Thoracic aorta (tissue), 2 donors: ENCODE data around the gene SERPINH1. TPM values are rescaled to one million over a fixed set of nuclear protein-coding genes. Genes with fewer than 3 reads are reported as not detected.

Source experiments
- ATAC-seq: fragments of 150-250 bp; one replicate; pipeline ENCODE4 v1.8.0; 2017; ENCODE audit warnings: low read depth; ENCODE audit not compliant: insufficient number of reproducible peaks, low FRiP score
- DNase-seq: peaks from one replicate; pipeline ENCODE4 v3.0.0-alpha.2; 2020; ENCODE audit warnings: low spot score
- H3K27ac ChIP-seq, 2 donors: fragments of 200-600 bp; sonication (generic); 1 replicate in 1 of 2; 2 replicates in 1 of 2; pipeline ENCODE4 v1.5.1; 2016; ENCODE audit warnings: mild to moderate bottlenecking in 2 of 2, moderate library complexity in 2 of 2
- H3K27me3 ChIP-seq: fragments of 200-600 bp; sonication (generic); replicated peaks from 2 replicates; pipeline ENCODE4 v1.6.0; 2016; ENCODE audit warnings: mild to moderate bottlenecking; ENCODE audit not compliant: insufficient read depth
- H3K36me3 ChIP-seq: fragments of 200-600 bp; sonication (generic); one replicate; pipeline ENCODE4 v1.5.1; 2016
- H3K4me1 ChIP-seq, 2 donors: fragments of 200-600 bp; sonication (generic); 1 replicate in 1 of 2; 2 replicates in 1 of 2; pipeline versions ENCODE4 v1.5.1 to v1.6.0; 2016; ENCODE audit warnings: low read depth in 2 of 2, mild to moderate bottlenecking in 1 of 2; ENCODE audit not compliant: control insufficient read depth in 1 of 2
- H3K4me3 ChIP-seq: fragments of 200-600 bp; sonication (generic); 2 replicates; pipeline ENCODE4 v1.5.1; 2016; ENCODE audit warnings: mild to moderate bottlenecking
- H3K9me3 ChIP-seq: fragments of 200-600 bp; sonication (generic); 2 replicates; pipeline ENCODE4 v1.5.1; 2016
- total RNA-seq, 2 donors: library from RNA; depleted of rRNA; stranded (reverse); fragments of >200 nt; gene quantifications; one replicate each; pipeline versions ENCODE4 v1.1.0 to v1.2.3, GENCODE V29; 2016
- TF ChIP-seq, protein P1 (sequence below): fragments of 200-600 bp; sonication (generic); IDR thresholded peaks from one replicate; pipeline ENCODE4 v1.5.1; 2019; ENCODE audit warnings: antibody characterized with exemption

The SERPINH1 gene
- total RNA-seq, 2 donors from 2014 or later, result 367 to 480 TPM

- no peaks in the 10 kb centered on the region for H3K9me3 ChIP-seq
- no peak overlapping the region for H3K27ac ChIP-seq
- ATAC-seq, result no peak
- H3K27me3 ChIP-seq, result no peaks in the 10 kb centered on the region
- TF ChIP-seq, protein P1, sequence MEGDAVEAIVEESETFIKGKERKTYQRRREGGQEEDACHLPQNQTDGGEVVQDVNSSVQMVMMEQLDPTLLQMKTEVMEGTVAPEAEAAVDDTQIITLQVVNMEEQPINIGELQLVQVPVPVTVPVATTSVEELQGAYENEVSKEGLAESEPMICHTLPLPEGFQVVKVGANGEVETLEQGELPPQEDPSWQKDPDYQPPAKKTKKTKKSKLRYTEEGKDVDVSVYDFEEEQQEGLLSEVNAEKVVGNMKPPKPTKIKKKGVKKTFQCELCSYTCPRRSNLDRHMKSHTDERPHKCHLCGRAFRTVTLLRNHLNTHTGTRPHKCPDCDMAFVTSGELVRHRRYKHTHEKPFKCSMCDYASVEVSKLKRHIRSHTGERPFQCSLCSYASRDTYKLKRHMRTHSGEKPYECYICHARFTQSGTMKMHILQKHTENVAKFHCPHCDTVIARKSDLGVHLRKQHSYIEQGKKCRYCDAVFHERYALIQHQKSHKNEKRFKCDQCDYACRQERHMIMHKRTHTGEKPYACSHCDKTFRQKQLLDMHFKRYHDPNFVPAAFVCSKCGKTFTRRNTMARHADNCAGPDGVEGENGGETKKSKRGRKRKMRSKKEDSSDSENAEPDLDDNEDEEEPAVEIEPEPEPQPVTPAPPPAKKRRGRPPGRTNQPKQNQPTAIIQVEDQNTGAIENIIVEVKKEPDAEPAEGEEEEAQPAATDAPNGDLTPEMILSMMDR, result no peak
- no peaks in the 10 kb centered on the region for H3K36me3 ChIP-seq
- H3K4me1 ChIP-seq, result peaks cover 0 to 3% of the 10 kb centered on the region in 2 donors
- H3K4me3 ChIP-seq, result no peak overlapping the region
- no peak for DNase-seq
Observed at GRCh38 chr11:75598264-75598663, 36.2 kb downstream of the SERPINH1 start.

- H3K4me1 ChIP-seq, result peaks cover 0 to 9% of the 10 kb centered on the region in 2 donors
- H3K27me3 ChIP-seq, result no peaks in the 10 kb centered on the region
- TF ChIP-seq, protein P1, result no peak
- H3K27ac ChIP-seq, result no peak overlapping the region
- H3K9me3 ChIP-seq, result no peaks in the 10 kb centered on the region
- H3K36me3 ChIP-seq, result no peaks in the 10 kb centered on the region
- DNase-seq (no peak), ATAC-seq (no peak)
- no peak overlapping the region for H3K4me3 ChIP-seq
Observed at GRCh38 chr11:75598900-75599299, 36.8 kb downstream of the SERPINH1 start.

DNA sequence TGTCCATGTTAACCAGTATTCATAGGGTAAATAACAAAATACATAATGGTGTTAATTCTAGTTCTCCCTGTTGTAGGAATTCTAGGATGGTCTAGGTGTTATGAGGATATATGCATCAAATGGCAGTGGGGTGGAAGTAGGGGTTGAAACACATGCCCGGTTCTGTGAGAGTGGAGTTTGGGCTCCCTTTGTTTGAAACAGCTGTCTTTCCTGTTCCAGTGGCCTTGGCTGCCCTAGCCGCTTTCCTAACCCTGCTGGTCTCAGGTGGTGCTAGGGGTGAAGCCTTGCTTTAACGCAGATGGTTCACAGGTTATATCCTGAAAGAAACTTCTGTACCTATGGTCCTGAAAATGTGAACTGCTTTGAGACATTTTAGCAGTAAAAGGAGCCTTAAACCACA, 38.3 kb downstream of the SERPINH1 start:
- Histone ChIP-seq H3K27me3 (no peaks in the 10 kb centered on the region), H3K27ac (no peak overlapping the region), H3K4me3 (no peak overlapping the region), H3K36me3 (no peaks in the 10 kb centered on the region), H3K4me1 (peaks cover 4 to 20% of the 10 kb centered on the region in 2 donors), H3K9me3 (no peaks in the 10 kb centered on the region)
- TF ChIP-seq, protein P1, result no peak
- DNase-seq (no peak), ATAC-seq (no peak)

DNA sequence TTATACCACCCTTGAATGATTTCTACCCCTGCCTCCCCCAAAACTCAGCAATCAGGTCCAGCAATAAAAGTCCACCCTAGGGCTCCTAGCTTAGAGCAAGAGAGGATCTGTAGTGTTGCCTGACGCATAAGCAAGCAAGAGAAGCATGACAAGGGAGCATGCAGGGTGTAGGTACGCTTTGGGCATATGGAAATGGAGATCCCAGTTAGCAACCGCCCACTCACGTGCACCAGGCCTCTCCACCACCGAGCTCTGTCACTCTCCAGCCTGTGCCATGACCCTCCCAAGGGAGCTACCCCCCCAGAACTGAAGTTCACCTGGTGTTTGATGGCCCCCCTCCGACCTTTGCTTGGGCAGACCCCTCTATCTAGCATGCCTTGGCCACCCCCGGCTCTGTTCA, 39.4 kb downstream of the SERPINH1 start:
- DNase-seq, result no peak

GRCh38 chr11:75602951-75603350, 40.9 kb downstream of the SERPINH1 start:
- Histone ChIP-seq H3K4me3 (no peak overlapping the region), H3K27me3 (no peaks in the 10 kb centered on the region), H3K36me3 (no peaks in the 10 kb centered on the region), H3K27ac (no peak overlapping the region), H3K4me1 (peaks cover 4 to 20% of the 10 kb centered on the region in 2 donors), H3K9me3 (no peaks in the 10 kb centered on the region)
- DNase-seq, result no peak
- ATAC-seq, result no peak
- TF ChIP-seq, protein P1, result no peak

More for the DNA sequence above, 39.4 kb downstream of the SERPINH1 start:
- Histone ChIP-seq H3K4me1 (peaks cover 4 to 20% of the 10 kb centered on the region in 2 donors), H3K36me3 (no peaks in the 10 kb centered on the region), H3K9me3 (no peaks in the 10 kb centered on the region), H3K27me3 (no peaks in the 10 kb centered on the region), H3K27ac (no peak overlapping the region), H3K4me3 (no peak overlapping the region)
- ATAC-seq, result no peak
- TF ChIP-seq, protein P1, result no peak
